C4-2B (cell line): ENCODE measurements around the gene NPEPL1.

Experiments used
- CTCF ChIP-seq: fragments of 450-650 bp; conservative IDR thresholded peaks from 2 replicates; pipeline ENCODE4 v1.5.1; 2017; ENCODE audit warnings: mild to moderate bottlenecking
- ZFX ChIP-seq: fragments of 450-650 bp; IDR thresholded peaks from 2 replicates; pipeline ENCODE4 v1.6.1; 2017

- TF ChIP-seq CTCF (no peak), ZFX (no peak)
Measured at GRCh38 chr20:58748618-58749017, 56.0 kb downstream of the NPEPL1 start.
